Stomach (tissue), 9 donors: ENCODE data around the gene ABCA7. TPM values are rescaled to one million over a fixed set of nuclear protein-coding genes. Genes with fewer than 3 reads are reported as not detected.
"Not testable (repeated sequence)": the region's sequence is repeated elsewhere in the genome, so short reads cannot be mapped to it uniquely, and the experiment has no call there.

Experiments
- DNase-seq, 2 donors: peaks; one replicate each; pipeline versions ENCODE4 v3.0.0 to v3.0.0-alpha.2; 2013 to 2019
- H3K27ac ChIP-seq, 5 donors: fragments of 200-600 bp in 4 of 5; sonication (generic) in 4 of 5; one replicate each; pipeline ENCODE4 v1.5.1; 2013 to 2019; ENCODE audit warnings: mild to moderate bottlenecking in 1 of 5, moderate library complexity in 1 of 5
- H3K27me3 ChIP-seq, 3 donors: fragments of 200-600 bp; sonication (generic); one replicate each; pipeline ENCODE4 v1.5.1; 2017 to 2019; ENCODE audit warnings: mixed run types in 1 of 3
- H3K36me3 ChIP-seq, 4 donors: fragments of 200-600 bp; sonication (generic); 1 replicate in 3 of 4; 2 replicates in 1 of 4; pipeline ENCODE4 v1.5.1; 2016 to 2019
- H3K4me1 ChIP-seq, 4 donors: fragments of 200-600 bp; sonication (generic); one replicate each; pipeline ENCODE4 v1.5.1; 2016 to 2019
- H3K4me3 ChIP-seq, 4 donors: fragments of 200-600 bp; sonication (generic) in 3 of 4; one replicate each; pipeline ENCODE4 v1.5.1; 2016 to 2019; ENCODE audit warnings: mild to moderate bottlenecking in 1 of 4
- H3K9me3 ChIP-seq, 4 donors: fragments of 200-600 bp; sonication (generic); one replicate each; pipeline ENCODE4 v1.5.1; 2016 to 2019
- CTCF ChIP-seq, 7 experiments: fragments of 450-650 bp in 4 of 7; fragments of 200-600 bp in 3 of 7; sonication (generic) in 3 of 7; IDR thresholded peaks; one replicate each; pipeline ENCODE4 v1.5.1; 2016 to 2019; ENCODE audit warnings: antibody characterized with exemption in 7 of 7, control low read depth in 2 of 7, mild to moderate bottlenecking in 1 of 7
- EP300 ChIP-seq: sonication (generic); formaldehyde crosslinking; IDR thresholded peaks from one replicate; pipeline ENCODE4 v1.6.1; 2017; ENCODE audit warnings: antibody characterized with exemption
- POLR2A ChIP-seq, 4 donors: fragments of 450-650 bp; IDR thresholded peaks; one replicate each; pipeline ENCODE4 v1.6.1; 2016; ENCODE audit warnings: antibody characterized with exemption in 4 of 4, control low read depth in 2 of 4, mild to moderate bottlenecking in 1 of 4, moderate library complexity in 1 of 4
- POLR2AphosphoS5 ChIP-seq, 3 donors: sonication (generic); formaldehyde crosslinking; IDR thresholded peaks; one replicate each; pipeline ENCODE4 v1.6.1; 2016; ENCODE audit warnings: antibody characterized with exemption in 3 of 3
- WGBS, 5 donors: extraction: QIAGEN DNeasy Blood & Tissue Kit in 3 of 5; methylation state at CpG; one replicate each; pipeline versions ENCODE4 v1.1.5 to v1.1.7; 2013 to 2018; 5-methylcytosine and 5-hydroxymethylcytosine counted together
- intact Hi-C: fragments of 100-400 bp; cut with DNase I; formaldehyde crosslinking; loops from one replicate; pipeline ENCODE4 v1.15.1; 2023; ENCODE audit warnings: low total_unique reads
- polyA plus RNA-seq, 3 donors: library from polyadenylated mRNA; stranded (reverse); fragments of 200-250 nt; gene quantifications; one replicate each; pipeline ENCODE4 v1.2.3, GENCODE V29; 2013
- total RNA-seq, 5 donors: library from RNA; depleted of rRNA; stranded (reverse); fragments of >200 nt; gene quantifications; one replicate each; pipeline versions ENCODE4 v1.1.0 to v1.2.3, GENCODE V29; 2014 to 2016
- donor health status: healthy with polysubstance abuse.
- donor health status: Bipolar disorder and iron deficiency.
- donor health status: healthy.

Gene ABCA7
- total and polyA plus RNA-seq, 8 donors = 5.1 to 144 (median 34.7) TPM

- peak overlapping the region in 4 of 5 donors; percentile 89 to 99 (median 94) for H3K27ac ChIP-seq
Measured at GRCh38 chr19:1019616-1019961, 20.3 kb upstream of the ABCA7 start.

GRCh38 chr19:1019980-1020867 lies 19.7 kb upstream of the ABCA7 start:
- TF ChIP-seq EP300 = no peak
- no peak for TF ChIP-seq POLR2A (IDR thresholded peaks at IDR 0.05)
- no peak for TF ChIP-seq POLR2AphosphoS5 (IDR thresholded peaks at IDR 0.05)
- peak overlapping the region; percentile 96 to 97 (median 97) for H3K4me3 ChIP-seq
- no peaks in the 10 kb centered on the region for H3K27me3 ChIP-seq
- DNase-seq = no peak
- no peaks in the 10 kb centered on the region for H3K9me3 ChIP-seq
- WGBS, 5 donors = 1 to 2% (median 1%) methylated on average over 49 to 60 of the region's 60 CpGs
- intact Hi-C loops = no loop called here
- H3K4me1 ChIP-seq = peaks cover 44 to 71% (median 62%) of the 10 kb centered on the region in 4 donors
- H3K27ac ChIP-seq = peak overlapping the region; percentile 89 to 99 (median 94)
- peaks cover 0 to 5% (median 3%) of the 10 kb centered on the region in 4 donors for H3K36me3 ChIP-seq

More at GRCh38 chr19:1019616-1019961, 20.3 kb upstream of the ABCA7 start:
- TF ChIP-seq POLR2A (IDR thresholded peaks at IDR 0.05) (no peak), CTCF (IDR thresholded peaks at IDR 0.05) (no peak), EP300 (no peak), POLR2AphosphoS5 (IDR thresholded peaks at IDR 0.05) (no peak)
- WGBS, 5 donors = 48 to 55% (median 54%) methylated on average over 11 to 18 of the region's 18 CpGs
- Histone ChIP-seq H3K9me3 (no peaks in the 10 kb centered on the region), H3K4me3 (peak overlapping the region; percentile 96 to 97 (median 97)), H3K4me1 (peaks cover 49 to 77% (median 67%) of the 10 kb centered on the region in 4 donors), H3K36me3 (peaks cover 0 to 11% (median 9%) of the 10 kb centered on the region in 4 donors), H3K27me3 (no peaks in the 10 kb centered on the region)
- DNase-seq = no peak
- intact Hi-C loops = no loop called here

DNA sequence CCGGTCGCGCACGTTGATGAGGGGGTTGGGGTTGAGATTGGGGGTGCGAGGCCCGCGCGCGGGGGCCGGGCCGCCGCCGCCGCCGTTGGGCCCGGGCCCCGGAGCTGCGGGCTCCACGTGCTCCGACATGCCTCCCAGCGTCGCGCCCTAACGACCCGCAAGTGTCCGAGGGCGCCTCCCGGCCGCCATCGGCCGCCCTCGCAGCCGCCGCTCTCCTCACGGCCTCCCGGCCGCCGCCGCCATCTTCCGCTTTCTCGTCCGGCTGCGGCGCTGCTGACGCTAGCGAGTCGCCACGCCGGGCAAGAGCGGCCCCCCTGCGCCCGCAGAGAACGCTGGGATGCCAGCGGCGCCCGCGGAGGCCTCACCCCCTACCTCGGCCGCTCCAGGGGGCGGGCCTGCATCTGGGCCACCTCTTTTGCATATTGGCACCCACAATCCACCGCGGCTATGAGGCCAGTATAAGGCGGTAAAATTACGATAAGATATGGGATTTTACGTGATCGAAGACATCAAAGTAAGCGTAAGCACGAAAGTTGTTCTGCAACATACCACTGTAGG lies 19.0 kb upstream of the ABCA7 start, which contains the start of gene TMEM259:
Gene TMEM259, minus strand, starts transcription at position 256 of the 558 bp plus-strand sequence. Its CDS starts 127 bp downstream, at position 129.
- peak within 1 kb of the TSS; percentile 89 to 99 (median 94) for H3K27ac ChIP-seq
- H3K4me3 ChIP-seq = peak within 1 kb of the TSS; percentile 96 to 97 (median 97)
- H3K4me1 ChIP-seq = peaks cover 40 to 70% (median 58%) of the 10 kb centered on the region in 4 donors
- H3K9me3 ChIP-seq = no peaks in the 10 kb centered on the region
- DNase-seq = peak; percentile 98 to 99
- peaks cover 0 to 5% (median 0%) of the 10 kb centered on the region in 4 donors for H3K36me3 ChIP-seq
- intact Hi-C loops = no loop called here
- no peaks in the 10 kb centered on the region for H3K27me3 ChIP-seq
- 0 to 1% (median 1%) methylated on average over 10 to 68 of the region's 68 CpGs for WGBS, 5 donors
- TF ChIP-seq POLR2AphosphoS5 (IDR thresholded peaks at IDR 0.05) (peak; percentile 75 to 96 (median 87)), POLR2A (IDR thresholded peaks at IDR 0.05) (peak in 1 of 4 donors; percentile 57), EP300 (no peak), CTCF (IDR thresholded peaks at IDR 0.05) (no peak)

GRCh38 chr19:1023883-1024188 lies 16.1 kb upstream of the ABCA7 start:
- H3K27me3 ChIP-seq, intact Hi-C loops, DNase-seq, H3K4me3 ChIP-seq, H3K36me3 ChIP-seq, H3K9me3 ChIP-seq: not testable (repeated sequence)
- Histone ChIP-seq H3K4me1 (peaks cover 11 to 63% (median 52%) of the 10 kb centered on the region in 4 donors), H3K27ac (peak overlapping the region in 1 of 5 donors; percentile 99)
- WGBS, 5 donors = 72 to 83% (median 78%) methylated on average over 5 of the region's 5 CpGs

GRCh38 chr19:1025080-1025479 lies 14.8 kb upstream of the ABCA7 start:
- intact Hi-C loops, DNase-seq, H3K27me3 ChIP-seq, H3K36me3 ChIP-seq, H3K9me3 ChIP-seq, H3K4me3 ChIP-seq: not testable (repeated sequence)
- WGBS, 5 donors = 77 to 91% (median 85%) methylated on average over 6 of the region's 6 CpGs
- Histone ChIP-seq H3K27ac (peak overlapping the region in 1 of 5 donors; percentile 99), H3K4me1 (peaks cover 6 to 63% (median 51%) of the 10 kb centered on the region in 4 donors)
